HG03439 (cell line): Measurements from ENCODE around the gene CHAD.
"Not testable (repeated sequence)": the region's sequence is repeated elsewhere in the genome, so short reads cannot be mapped to it uniquely, and the experiment has no call there.

Source experiments
- ATAC-seq: cut with Tn5 transposase; IDR thresholded peaks from one replicate; pipeline ENCODE4 v1.9.1; 2021; ENCODE audit warnings: mild to moderate bottlenecking, moderate library complexity; ENCODE audit not compliant: unreplicated experiment

CHAD gene

DNA sequence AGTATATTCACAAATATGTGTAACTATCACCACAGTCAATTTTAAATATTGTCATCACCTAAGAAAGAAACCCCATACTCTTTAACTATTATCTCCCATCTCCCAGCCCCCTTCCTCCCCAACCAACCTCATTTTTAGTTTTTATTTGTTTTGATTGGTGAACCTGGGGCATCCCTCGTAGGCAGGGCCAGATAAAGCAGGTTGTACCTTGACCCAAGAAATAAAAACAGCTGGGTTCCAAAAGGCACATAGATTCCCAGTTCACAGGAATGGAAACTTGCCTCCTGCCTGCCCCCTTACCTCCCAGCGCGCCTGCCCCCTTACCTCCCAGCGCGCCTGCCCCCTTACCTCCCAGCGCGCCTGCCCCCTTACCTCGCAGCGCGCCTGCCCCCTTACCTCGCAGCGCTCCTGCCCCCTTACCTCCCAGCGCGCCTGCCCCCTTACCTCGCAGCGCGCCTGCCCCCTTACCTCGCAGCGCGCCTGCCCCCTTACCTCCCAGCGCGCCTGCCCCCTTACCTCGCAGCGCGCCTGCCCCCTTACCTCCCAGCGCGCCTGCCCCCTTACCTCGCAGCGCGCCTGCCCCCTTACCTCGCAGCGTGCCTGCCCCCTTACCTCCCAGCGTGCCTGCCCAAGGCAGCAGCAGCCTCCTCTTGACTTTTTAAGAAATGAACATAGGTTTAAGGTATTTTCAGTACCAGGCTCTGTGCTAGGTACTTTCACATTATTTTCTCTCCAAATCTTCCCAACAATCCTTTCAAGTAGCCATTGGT is 7.3 kb upstream of the CHAD start:
- not testable (repeated sequence) for ATAC-seq

DNA sequence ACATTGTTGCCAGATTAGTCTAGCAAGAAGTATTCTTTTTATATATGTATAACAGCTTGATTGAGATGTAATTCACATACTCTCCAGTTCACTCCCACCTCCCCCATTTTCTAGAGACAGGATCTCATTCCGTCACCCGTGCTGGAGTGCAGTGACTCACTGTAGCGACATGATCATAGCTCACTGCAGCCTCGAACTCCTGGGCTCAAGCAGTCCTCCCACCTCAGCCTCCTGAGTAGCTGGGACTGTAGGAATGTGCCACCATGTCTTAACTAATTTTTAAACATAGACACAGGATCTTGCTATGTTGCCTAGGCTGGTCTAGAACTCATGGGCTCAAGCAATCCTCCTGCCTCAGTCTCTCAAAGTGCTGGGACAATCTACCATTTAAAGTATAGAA is 6.7 kb upstream of the CHAD start:
- ATAC-seq, result no peak

DNA sequence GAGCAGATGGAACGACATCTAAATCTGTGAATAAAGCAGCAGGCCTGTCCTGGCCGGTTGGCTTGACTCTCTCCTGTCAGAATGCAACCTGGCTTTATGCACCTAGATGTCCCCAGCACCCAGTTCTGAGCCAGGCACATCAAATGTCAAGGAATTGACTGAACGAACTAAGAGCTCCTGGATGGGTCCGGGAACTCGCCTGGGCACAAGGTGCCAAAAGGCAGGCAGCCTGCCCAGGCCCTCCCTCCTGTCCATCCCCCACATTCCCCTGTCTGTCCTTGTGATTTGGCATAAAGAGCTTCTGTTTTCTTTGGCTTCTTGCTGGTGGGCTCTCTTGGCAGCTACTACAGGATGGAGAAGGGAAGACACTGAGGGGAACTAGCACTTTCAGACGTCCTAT is 5.8 kb upstream of the CHAD start:
- no peak for ATAC-seq

DNA sequence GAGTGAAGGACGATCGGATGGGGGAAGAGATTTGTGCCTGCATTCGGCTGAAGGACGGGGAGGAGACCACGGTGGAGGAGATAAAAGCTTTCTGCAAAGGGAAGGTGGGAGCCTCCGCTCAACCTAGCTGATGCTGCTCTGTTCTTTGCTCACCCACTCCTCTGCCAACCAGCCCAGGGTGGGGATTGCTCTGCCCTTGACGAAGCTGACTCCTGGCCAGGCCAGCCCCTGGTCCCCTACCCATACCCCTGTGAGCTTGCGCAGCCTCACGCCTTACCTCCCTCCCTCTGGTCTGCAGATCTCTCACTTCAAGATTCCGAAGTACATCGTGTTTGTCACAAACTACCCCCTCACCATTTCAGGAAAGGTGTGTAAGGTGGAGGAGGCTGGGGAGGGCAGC is 5.2 kb upstream of the CHAD start:
- ATAC-seq, result no peak

DNA sequence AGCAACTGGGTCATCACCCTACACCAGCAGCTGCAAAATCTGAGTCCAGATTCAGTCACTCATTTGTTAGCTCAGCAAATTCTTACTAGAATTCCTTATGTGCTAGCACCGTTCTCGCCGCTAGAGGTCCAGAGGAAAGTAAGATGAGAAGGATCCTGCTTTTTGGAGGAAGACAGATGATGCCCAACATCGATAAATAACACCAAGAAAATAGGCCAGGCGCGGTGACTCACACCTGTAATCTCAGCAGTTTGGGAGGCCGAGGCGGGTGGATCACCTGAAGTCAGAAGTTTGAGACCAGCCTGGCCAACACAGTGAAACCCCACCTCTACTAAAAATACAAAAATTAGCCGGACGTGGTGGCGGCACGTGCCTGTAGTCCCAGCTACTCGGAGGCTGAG is 4.1 kb upstream of the CHAD start:
- ATAC-seq, result not testable (repeated sequence)

DNA sequence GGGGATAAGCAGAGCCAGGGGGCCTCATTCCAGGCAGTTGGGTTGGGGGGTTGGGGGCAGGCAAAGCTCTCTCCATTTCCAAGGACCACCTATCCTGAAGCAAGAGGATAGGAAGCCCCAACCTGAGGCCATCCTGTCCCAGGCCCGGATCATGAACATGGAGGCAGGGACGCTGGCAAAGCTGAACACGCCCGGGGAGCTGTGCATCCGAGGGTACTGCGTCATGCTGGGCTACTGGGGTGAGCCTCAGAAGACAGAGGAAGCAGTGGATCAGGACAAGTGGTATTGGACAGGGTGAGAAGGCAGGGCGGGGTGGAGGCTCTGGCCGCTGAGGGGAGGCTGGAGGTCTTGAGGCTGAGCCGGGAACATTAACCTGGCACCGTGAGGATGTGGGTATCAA is 3.6 kb upstream of the CHAD start:
- no peak for ATAC-seq

DNA sequence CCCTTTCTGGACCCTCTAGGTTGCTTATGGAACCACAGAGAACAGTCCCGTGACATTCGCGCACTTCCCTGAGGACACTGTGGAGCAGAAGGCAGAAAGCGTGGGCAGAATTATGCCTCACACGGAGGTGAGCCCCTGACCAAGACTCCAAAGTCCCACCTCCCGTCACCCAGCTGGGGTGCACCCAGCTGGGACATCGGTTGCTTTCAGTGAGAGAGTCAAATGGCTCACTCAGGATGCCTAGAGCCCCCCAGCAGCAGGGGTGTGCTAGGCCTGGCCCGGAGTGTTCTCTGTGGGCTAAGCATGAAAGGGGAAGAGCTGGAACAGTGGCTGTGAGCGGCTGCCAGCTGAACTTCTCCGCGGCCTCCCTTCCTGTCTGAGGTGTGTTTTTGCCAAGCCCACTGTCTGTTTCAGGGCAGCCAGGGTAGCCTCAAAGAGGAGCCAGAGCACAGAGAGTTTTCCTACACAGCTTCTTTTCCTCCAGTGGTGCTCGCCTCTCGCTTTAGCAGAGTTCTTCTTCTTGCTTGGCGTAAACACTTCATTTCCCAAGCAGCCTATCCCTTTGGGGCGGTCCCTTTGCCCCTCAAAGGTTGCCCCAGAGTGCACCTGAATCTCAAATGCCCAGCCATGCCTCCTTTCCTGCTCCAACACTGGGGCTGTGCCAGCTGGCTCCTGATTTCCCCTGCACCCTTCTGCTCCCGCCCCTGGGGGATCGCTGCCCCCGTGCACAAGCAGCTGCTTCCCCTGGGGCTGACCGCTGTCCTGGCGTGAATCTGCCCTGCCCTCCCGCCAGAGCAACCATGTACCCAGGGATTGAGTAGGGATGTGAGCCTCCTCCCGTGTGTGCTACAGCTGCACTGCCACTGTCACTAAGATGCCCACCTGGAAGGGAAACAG is 2.6 kb upstream of the CHAD start:
- no peak for ATAC-seq

DNA sequence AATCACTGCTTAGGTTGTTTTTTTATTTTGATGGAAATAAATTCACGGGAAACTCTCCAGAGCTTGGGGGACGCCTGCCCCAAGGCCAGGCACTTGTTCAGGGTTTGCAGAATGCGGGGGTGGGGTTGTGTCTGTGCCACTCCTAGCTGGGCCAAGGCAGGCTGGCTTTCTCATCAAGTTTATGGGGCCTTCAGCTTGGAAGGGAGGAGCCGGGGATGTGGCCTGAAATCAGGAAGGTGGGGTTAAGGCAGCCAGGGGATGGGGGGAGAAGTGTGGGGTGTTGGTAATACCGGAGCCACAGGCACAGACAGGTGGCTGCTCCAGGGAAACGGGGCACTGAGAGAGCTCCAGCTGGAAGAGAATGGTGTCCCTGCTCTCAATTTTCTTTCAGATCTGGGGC is 1.7 kb upstream of the CHAD start:
- no peak for ATAC-seq

DNA sequence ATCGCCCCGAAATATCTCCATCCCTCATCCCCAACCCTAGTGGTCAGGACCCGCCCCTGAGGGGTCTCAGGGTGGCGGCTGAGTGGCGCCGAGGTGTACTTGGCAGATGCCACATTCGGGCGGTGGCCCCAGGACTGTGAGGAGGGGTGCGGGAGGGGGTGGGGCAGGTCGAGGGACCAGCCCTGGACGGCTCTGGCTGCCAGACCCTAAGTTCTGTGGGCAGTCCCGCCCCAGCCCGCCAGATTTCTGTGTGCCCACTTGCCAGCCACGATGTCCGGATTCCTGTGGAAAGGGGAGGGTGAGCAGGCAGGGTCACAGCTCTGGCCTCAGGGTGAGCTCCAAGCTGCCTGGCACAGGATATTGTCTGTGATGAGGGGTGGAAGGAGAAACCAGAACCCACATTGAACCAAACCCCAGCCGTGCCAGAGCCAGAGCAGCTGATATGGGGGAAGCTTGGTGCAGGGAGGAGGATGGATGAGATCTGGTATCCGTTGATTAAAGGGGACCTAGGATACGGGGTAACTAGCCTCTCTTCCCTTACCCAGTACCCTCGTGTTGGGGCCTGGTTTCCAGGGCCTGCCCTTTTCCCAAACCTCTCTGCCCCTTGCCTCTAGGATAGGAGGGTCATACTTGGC is 1.1 kb upstream of the CHAD start:
- no peak for ATAC-seq

DNA sequence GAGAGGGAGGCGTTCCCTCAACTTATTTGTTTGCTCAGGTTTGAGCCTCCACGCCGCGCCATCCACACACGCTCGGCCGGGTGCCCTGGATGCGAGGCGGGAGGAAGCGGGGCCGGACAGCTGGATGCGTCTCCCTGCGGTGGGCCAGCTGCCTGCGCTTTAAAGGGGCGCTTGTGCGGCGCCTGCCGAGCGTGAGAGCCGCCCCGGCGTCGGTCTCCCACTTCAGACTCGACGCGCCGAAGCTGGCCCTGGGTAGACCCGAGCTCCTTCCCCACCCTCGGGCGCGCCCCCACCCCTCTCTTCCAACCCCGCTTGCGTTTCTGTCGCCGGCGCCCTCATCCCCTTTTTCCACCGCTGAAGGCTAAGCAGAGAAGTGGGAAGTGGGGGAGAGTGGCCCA is 527 bp upstream of the CHAD start:
- ATAC-seq, result no peak

DNA sequence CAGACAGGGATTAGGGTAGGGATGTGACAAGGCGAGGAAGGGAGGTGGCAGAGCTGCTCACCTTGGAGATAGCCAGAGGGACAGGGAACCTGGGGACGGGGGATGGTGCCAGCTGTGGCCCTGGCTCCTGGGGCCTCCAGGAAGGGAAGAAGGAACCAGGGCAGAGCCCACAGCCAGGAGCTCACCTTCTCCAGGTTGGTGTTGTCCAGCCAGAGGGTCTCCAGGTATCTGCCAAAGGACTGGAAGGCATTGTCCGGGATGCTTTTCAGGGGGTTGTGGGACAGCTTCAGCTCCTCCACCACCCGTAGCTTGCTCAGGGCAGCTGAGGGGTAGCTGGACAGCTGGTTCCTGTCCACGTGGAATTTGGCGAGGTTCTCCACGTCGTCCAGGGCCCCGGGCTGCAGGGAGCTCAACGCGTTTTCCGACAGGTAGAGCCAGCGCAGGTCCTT is 801 bp downstream of the CHAD start:
- no peak for ATAC-seq

DNA sequence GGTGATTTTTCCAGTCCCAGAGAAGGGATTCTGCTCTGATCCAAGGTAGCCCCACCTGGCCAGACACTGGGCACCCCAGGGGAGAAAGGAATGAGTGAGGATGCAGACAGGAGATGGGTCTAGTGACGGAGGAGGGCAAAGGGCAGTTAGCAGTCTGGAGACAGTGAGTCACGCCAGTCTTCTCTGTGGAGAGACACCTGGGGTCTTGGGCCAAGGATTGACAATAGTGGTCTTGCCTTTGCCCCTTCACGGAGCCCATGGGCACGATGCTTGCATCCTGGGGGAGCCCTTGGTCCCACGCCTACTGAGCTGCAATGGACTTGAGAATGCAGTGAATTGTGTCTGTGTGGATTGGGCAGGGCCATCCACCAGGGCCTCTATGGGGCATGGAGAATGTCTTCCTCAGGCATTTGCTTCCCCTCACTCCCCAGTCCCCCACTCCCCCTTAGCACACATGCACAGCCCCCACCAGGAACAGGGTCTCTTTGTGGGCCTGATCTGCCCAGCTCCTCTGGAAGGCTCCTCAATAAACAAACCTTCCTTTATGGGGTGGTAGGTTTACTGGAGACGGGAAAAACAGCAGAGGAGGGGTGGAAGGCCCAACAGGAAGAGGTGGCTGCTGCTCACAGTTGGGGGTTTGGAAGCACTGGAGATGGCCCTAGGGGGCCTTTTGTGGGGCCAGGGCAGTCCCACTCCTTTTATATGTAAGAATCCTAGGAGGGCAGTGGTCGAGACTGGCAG is 1.4 kb downstream of the CHAD start:
- no peak for ATAC-seq

DNA sequence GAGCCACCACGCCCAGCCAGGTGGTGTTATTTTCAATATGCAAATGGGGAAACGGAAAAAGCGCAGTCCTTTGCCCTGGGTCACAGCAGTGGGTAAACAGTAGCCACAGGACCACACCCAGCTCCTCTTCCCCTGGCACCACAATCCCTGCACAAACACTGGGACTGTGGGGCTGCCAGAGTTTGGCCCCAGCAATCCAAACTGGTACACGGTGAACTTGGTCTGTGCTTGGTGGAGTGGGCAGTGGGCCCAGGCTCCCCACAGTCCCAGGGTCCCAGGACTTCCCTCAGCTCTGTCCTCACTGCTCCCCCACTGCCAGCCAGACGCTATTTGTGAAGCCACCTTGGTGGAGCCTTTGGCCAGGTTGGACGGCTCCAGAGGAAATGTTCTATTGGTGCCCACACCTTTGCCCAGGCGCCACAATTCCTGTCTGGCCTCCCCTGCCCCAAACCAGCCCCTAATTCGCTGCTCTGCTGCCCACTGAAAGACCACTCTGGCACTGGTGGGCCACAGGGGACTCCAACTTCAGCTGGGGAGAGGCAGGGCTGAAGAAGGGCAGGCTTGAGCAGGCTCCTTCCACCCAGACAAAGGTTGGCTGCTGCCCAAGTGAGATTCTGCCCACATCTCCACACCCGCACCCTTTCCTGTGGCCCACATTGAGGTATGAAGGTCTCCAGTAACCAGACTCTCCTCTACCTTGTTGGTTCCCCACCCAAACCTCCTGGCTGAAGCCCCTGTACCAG is 2.1 kb downstream of the CHAD start:
- ATAC-seq, result no peak

DNA sequence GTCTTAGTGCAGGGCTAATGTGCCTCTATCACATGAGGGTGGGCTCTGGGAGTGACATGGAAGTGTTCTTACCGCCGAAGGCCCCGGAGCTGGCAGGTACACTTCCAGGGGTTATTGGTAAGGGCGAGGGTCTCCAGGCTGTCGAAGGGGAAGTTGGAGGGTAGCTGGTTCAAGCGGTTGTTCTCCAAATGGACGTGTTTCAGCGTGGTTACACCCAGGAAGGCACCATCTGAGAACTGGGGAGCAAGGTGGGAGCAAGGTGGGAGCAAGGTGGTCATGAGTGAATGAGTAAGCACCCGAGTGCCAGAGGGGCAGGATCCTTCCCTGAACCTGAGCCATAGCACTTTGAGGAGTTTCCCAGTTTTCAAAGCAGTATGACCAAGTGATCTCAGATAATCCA is 3.0 kb downstream of the CHAD start:
- ATAC-seq, result no peak

DNA sequence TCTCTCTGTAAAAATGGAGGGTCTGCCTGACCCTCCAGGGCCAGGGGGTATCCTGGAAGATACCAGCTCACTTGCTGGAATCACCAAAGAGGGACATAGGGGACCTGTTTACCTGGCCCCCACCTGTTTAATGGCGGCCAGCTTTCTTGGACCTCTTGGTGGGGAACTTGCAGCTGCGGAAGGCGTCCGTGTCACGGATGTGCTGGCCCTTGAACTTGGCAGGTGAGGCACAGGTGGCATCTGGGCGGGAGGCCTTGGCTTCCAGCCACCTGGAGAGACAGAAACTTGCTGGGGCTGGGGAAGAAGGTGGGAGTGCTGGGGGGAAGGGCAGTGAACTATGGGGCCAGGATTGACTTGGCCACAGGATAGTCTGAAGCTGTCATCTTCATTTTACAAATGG is 3.5 kb downstream of the CHAD start:
- ATAC-seq, result no peak

DNA sequence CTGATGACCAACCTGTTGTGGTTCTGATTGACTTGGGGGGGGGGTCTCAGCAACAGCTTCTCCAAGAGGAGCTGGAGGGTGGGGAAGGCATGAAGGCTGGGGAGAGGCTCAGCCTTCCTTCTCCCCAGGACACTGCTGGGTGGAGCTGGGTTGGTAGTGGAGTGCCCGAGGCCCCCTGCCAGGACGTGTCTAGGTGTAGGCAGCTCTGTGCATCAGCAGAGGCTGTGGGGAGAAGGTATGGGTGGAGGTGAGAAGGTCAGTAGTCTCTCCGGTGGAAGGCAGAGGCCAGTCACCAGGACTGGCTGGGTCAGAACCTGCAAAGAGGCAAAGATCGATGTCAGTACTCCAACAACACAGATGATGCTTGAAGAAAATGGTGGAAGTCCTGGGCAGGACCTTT is 3.9 kb downstream of the CHAD start:
- ATAC-seq, result no peak

DNA sequence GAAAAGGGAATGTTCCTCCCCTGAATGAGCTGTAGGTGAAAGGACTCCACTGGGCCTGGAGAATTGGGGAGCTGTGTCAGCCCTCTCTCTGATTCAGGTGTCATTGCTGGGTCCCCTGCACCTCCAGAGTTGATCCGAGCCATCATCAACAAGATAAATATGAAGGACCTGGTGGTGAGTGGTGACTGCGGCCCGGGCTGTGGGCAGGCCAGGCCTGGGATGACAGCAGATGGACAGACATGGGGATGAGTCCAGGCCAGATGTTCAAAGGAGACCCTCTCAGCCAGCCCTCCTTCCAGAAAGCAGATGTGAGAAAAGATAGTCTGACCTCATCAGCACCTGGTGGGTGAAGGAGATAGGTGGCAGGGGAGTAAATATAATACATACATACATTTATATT is 4.6 kb downstream of the CHAD start:
- ATAC-seq, result no peak

DNA sequence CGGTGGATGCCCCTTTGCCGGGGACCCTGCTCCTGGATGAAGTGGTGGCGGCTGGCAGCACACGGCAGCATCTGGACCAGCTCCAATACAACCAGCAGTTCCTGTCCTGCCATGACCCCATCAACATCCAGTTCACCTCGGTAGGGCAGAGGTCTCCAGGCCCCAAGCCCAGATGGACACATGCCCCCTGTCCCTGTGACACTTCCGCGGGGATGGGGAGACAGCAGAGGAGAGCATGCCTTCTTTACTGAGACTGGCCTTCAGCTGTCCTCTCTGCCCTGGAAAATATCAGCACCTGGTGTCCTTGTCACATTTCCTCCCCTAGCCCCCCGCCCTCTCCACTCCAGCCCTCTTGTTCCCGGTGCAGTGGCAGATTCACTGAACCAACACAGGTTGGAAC is 6.2 kb downstream of the CHAD start:
- no peak for ATAC-seq

DNA sequence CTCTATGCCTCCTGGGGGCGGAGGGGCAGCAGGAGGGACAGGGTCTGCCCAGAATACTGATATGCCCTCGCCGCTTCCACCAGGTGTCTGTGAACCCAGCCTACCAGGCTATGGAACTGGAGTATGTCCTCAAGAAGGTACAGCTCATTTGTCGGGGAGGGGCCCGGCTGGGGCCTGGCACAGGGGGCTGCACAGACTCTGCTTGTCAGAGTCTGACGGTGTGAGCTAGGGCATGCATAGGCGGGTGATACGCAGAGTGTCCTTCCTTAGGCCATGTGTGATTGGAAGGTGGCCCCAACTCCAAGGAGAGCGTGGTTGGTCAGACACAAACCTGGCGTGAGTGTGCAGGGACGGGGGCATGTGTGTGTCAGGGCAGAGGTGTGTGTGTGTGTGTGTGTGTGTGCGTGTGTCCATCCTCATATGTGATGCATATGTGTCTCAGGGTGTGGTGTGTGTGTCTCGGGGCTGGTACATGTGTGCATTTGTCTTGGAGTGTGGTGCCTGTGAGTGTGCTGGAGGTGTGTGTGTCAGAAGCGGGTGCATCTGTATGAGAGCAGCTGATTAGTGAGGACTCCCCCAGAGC is 7.0 kb downstream of the CHAD start:
- ATAC-seq, result no peak
